Prostate gland (tissue), 2 donors: ENCODE results near the gene RADIL. TPM values are rescaled to one million over a fixed set of nuclear protein-coding genes. Genes with fewer than 3 reads are reported as not detected.

ENCODE experiments used
- DNase-seq: peaks from one replicate; pipeline ENCODE4 v3.0.0-alpha.2; 2019; ENCODE audit warnings: low spot score
- H3K27ac ChIP-seq, 2 donors: fragments of 200-600 bp; sonication (generic); 2 replicates each; pipeline ENCODE4 v1.5.1; 2017 to 2019
- H3K27me3 ChIP-seq: fragments of 200-600 bp; sonication (generic); replicated peaks from 2 replicates; pipeline ENCODE4 v1.5.1; 2019; ENCODE audit not compliant: insufficient read depth
- H3K36me3 ChIP-seq, 2 donors: fragments of 200-600 bp; sonication (generic); 1 replicate in 1 of 2; 2 replicates in 1 of 2; pipeline versions ENCODE4 v1.5.1 to v1.8.1; 2017 to 2019
- H3K4me1 ChIP-seq: fragments of 200-600 bp; sonication (generic); replicated peaks from 2 replicates; pipeline ENCODE4 v1.5.1; 2019
- H3K4me3 ChIP-seq, 2 donors: fragments of 200-600 bp; sonication (generic); 2 replicates each; pipeline ENCODE4 v1.5.1; 2017 to 2019
- H3K9me3 ChIP-seq: fragments of 200-600 bp; sonication (generic); 2 replicates; pipeline ENCODE4 v1.5.1; 2017
- POLR2A ChIP-seq: fragments of 450-650 bp; IDR thresholded peaks from one replicate; pipeline ENCODE4 v1.6.1; 2016; ENCODE audit warnings: antibody characterized with exemption, mild to moderate bottlenecking
- POLR2AphosphoS5 ChIP-seq: sonication (generic); formaldehyde crosslinking; IDR thresholded peaks from one replicate; pipeline ENCODE4 v1.6.1; 2017; ENCODE audit warnings: antibody characterized with exemption
- WGBS: methylation state at CpG from one replicate; pipeline ENCODE4 v1.1.5; 2018; 5-methylcytosine and 5-hydroxymethylcytosine counted together
- intact Hi-C: fragments of 100-400 bp; cut with DNase I; formaldehyde crosslinking; loops from one replicate; pipeline ENCODE4 v1.14.2; 2022
- total RNA-seq, 2 donors: library from RNA; depleted of rRNA; stranded (reverse); fragments of >200 nt; gene quantifications; one replicate each; pipeline ENCODE4 v1.1.0, GENCODE V29; 2016
- TF ChIP-seq, protein P1 (sequence below), 4 experiments: fragments of 200-600 bp in 2 of 4; fragments of 450-650 bp in 2 of 4; sonication (generic) in 2 of 4; IDR thresholded peaks; 1 replicate in 3 of 4; 2 replicates in 1 of 4; pipeline ENCODE4 v1.5.1; 2016 to 2019; ENCODE audit warnings: antibody characterized with exemption in 4 of 4, mild to moderate bottlenecking in 2 of 4, moderate library complexity in 2 of 4

Gene RADIL
- total RNA-seq, 2 donors from 2014 or later = 1.8 to 12.0 TPM

DNA sequence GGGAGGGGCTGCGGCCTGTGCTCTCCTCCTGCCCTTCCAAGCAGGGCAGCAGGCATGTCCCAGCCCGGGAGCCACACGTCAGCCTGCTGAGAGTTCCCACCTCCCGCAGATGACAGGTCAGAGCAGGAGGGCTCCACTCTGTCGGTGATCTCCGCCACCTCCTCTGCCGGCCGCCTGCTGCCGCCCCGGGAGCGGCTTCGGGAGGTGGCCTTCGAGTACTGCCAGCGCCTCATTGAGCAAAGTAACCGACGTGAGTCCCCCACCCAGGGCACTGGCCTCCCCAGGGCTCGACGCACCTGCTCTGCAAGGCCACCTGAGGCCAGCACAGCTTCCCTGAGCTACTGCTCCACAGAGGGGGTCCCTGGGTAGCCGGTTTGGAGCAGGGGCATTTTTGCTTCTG is 98.7 kb downstream of the RADIL start:
- TF ChIP-seq POLR2AphosphoS5 (no peak), POLR2A (no peak)
- TF ChIP-seq, protein P1, sequence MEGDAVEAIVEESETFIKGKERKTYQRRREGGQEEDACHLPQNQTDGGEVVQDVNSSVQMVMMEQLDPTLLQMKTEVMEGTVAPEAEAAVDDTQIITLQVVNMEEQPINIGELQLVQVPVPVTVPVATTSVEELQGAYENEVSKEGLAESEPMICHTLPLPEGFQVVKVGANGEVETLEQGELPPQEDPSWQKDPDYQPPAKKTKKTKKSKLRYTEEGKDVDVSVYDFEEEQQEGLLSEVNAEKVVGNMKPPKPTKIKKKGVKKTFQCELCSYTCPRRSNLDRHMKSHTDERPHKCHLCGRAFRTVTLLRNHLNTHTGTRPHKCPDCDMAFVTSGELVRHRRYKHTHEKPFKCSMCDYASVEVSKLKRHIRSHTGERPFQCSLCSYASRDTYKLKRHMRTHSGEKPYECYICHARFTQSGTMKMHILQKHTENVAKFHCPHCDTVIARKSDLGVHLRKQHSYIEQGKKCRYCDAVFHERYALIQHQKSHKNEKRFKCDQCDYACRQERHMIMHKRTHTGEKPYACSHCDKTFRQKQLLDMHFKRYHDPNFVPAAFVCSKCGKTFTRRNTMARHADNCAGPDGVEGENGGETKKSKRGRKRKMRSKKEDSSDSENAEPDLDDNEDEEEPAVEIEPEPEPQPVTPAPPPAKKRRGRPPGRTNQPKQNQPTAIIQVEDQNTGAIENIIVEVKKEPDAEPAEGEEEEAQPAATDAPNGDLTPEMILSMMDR (IDR thresholded peaks at IDR 0.05) = no peak
- intact Hi-C loops = no loop called here
- DNase-seq = no peak
- Histone ChIP-seq H3K4me3 (no peak overlapping the region), H3K9me3 (no peaks in the 10 kb centered on the region), H3K27me3 (no peaks in the 10 kb centered on the region), H3K36me3 (peaks cover 21 to 23% of the 10 kb centered on the region in 2 donors), H3K4me1 (no peaks in the 10 kb centered on the region), H3K27ac (no peak overlapping the region)
- 94% methylated on average over 16 of the region's 19 CpGs for WGBS

DNA sequence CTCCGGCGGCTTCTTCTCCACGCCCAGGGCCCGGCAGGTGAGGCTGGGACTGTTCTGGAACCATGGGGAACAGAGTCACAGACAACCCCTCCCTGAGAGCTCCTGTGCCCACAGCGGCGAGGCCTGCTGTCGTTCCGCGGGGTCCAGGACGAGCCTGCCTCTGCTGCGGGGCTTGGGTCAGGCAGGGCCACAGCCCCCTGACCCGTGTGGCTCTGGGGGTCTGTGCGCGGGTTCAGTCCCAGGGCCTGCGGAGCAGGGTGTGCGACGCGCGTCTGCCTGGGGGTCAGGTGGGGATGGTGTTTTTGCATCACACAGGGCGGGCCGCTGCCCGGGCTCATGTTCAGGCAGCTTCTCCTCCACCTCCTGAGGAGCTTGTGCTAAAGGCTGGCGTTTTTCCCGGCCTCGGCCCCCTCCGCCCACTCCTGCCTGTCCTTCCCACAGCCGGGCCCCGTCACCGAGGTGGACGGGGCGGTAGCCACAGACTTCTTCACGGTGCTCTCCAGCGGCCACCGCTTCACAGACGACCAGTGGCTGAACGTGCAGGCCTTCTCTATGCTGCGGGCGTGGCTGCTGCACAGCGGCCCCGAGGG is 99.7 kb downstream of the RADIL start:
- no peak for DNase-seq
- WGBS = 85% methylated on average over 30 of the region's 40 CpGs
- Histone ChIP-seq H3K36me3 (peaks cover 21 to 23% of the 10 kb centered on the region in 2 donors), H3K27me3 (no peaks in the 10 kb centered on the region), H3K4me3 (no peak overlapping the region), H3K9me3 (no peaks in the 10 kb centered on the region), H3K4me1 (no peaks in the 10 kb centered on the region), H3K27ac (no peak overlapping the region)
- TF ChIP-seq POLR2A (no peak), POLR2AphosphoS5 (no peak)
- TF ChIP-seq, protein P1 (IDR thresholded peaks at IDR 0.05) = no peak
- intact Hi-C loops = no loop called here

DNA sequence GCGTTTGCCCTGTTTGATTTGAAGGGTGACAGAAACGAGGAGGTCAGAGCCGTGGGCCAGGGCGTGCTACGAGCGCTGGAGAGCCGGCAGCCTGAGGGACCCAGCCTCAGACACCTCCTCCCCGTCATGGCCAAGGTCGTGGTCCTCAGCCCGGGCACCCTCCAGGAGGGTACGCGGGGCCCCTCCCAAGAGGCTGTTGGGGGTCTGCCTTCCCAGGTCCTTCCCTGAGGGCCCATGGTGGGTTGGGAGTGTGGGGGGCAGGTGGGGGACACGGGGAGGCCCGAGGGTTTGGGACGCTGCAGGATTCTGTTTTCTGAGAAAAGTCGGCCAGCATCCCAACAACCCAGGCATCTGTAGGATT is 100.2 kb downstream of the RADIL start:
- intact Hi-C loops = no loop called here
- 91% methylated on average over 16 of the region's 16 CpGs for WGBS
- H3K9me3 ChIP-seq = no peaks in the 10 kb centered on the region
- H3K36me3 ChIP-seq = peaks cover 21 to 23% of the 10 kb centered on the region in 2 donors
- TF ChIP-seq POLR2AphosphoS5 (no peak), POLR2A (no peak)
- TF ChIP-seq, protein P1 (IDR thresholded peaks at IDR 0.05) = no peak
- no peak for DNase-seq
- no peaks in the 10 kb centered on the region for H3K4me1 ChIP-seq
- no peaks in the 10 kb centered on the region for H3K27me3 ChIP-seq
- H3K4me3 ChIP-seq = no peak overlapping the region
- no peak overlapping the region for H3K27ac ChIP-seq

DNA sequence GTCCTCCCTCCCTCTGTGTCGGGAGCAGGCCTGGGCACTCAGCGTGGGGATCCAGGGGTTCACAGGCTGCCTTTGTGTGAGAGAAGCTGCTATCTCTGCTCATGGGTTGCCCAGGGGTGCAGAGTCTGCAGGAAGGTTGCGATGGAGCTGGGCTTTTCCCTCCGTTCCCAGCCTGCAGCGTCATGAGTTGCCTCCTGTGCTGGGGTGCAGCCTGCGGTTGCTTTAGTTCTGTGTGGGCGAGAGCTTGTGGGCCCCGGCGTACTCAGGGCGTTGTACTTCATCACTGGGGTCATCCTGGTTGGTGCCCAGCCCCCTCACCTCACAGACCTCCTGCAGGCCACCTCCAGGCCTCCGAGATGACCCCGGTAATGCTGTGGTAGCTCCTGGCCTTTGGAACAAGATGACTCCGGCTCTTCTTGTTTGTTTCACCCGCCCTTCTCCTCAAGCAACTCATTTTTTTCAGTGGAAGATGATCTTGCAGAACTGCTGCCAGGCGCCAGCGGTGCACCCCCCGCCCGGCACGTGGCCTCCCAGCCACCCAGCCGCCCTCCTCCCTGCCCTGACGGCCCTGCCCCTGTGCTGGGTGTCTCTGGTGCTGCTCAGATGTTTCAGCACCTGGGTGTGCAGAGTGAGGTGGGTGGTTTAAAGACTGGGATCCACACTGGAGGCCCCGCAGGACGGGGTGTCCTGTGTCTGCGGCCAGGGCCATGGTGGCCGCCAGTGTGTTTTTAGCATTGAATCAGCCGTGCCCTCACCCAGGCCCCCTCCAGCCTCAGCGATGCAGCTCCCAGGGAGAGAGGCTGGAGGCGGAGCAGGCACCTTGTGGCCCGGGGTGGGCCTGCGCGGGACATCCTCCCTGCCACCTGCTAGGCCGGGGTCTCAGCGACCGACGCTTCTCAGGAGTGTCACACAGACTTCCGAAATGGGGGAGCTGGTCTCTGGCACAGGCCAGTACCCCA is 100.9 kb downstream of the RADIL start:
- no peaks in the 10 kb centered on the region for H3K27me3 ChIP-seq
- peaks cover 21 to 23% of the 10 kb centered on the region in 2 donors for H3K36me3 ChIP-seq
- no peak overlapping the region for H3K4me3 ChIP-seq
- 93% methylated on average over 36 of the region's 36 CpGs for WGBS
- H3K4me1 ChIP-seq = no peaks in the 10 kb centered on the region
- intact Hi-C loops = no loop called here
- DNase-seq = no peak
- H3K27ac ChIP-seq = no peak overlapping the region
- H3K9me3 ChIP-seq = no peaks in the 10 kb centered on the region
- TF ChIP-seq POLR2A (no peak), POLR2AphosphoS5 (no peak)
- TF ChIP-seq, protein P1 (IDR thresholded peaks at IDR 0.05) = no peak
